ENCODE results near the gene PLAAT4.

PLAAT4 gene

GRCh38 chr11:63536669-63537292 is at the start of gene PLAAT4:
PLAAT4 (plus strand) TSS chr11:63536808; CDS start chr11:63536869, 61 bp downstream.
- DNase-seq = peak; percentile 56

DNA sequence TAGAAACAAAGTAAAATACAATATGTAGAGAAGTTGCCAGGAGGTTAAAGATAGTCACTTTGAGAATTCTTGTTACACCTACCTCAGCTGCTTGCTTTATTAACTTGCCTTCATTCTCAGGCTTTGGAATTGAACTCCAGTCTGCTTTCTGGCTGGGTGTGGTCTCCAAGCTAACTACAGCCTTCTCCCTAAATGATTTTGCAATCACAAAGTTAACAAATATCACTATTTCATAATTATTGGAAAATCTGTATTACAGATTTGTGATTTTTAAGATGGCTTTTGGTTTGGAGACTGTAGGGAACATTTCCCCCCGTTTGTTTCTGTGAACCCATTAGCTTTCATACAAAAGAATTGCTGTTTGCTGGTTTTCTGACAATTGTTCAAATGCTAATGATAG is 47.8 kb upstream of the PLAAT4 start:
- no peak for DNase-seq

- no peak for DNase-seq
Measured at GRCh38 chr11:63489879-63490278, 46.7 kb upstream of the PLAAT4 start.

- no peak for DNase-seq
Measured at GRCh38 chr11:63490551-63491239, 45.9 kb upstream of the PLAAT4 start, which contains the start of gene PLAAT5. PLAAT5 (minus strand) TSS chr11:63491167; CDS start chr11:63491034, 133 bp downstream.

GRCh38 chr11:63491240-63491587 is 45.4 kb upstream of the PLAAT4 start:
- no peak for DNase-seq

- DNase-seq = no peak
Measured at GRCh38 chr11:63491636-63492372, 44.8 kb upstream of the PLAAT4 start.

- DNase-seq = no peak
Measured at GRCh38 chr11:63492441-63492840, 44.2 kb upstream of the PLAAT4 start.

DNA sequence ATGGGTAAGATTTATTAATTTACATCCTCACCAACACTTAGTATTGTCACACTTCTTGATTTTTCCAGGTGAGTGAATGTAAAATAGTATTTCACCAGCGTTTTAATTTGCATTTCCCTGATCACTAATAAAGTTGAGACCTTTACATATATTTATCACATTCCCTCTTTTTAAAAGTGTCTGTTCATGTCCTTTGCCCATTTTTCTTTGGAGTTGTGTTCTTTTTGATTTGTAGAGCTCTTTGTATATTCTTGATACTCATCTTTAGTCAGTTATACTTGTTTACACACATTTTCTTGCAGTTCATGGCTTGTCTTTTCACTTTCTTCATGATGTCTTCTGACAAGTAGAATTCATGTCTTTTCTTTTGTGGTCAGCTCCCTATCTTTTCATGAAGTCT is 43.5 kb upstream of the PLAAT4 start:
- DNase-seq = no peak

- no peak for DNase-seq
Measured at GRCh38 chr11:63494975-63495374, 41.6 kb upstream of the PLAAT4 start.

- no peak for DNase-seq
Measured at GRCh38 chr11:63499874-63500273, 36.7 kb upstream of the PLAAT4 start.

GRCh38 chr11:63501236-63501635 is 35.4 kb upstream of the PLAAT4 start:
- no peak for DNase-seq

DNA sequence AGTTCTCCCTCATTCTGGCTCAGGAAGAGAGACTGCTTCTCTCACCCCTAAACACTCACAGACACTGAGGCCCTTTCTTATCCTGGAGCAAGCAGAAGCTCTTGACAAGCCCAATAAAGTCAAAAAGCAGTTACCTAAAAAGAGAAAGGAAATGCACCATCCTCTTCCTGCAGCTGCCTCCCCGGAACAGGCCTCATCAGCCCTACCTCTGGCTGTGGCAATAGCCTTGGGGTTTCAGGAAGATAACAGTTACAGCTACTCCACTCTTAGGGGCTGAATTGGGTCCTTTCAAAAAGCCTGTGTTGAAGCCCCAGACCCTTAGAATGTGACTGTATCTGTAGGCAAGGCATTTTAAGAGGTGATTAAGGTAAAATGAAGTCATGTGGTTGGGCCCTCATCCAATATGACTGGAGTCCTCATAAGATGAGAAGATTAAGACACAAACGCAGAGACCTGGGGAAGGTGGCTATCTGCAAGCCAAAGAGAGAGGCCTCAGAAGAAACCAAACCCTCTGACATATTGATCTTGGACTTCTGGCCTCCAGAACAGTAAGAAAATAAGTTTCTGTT is 34.3 kb upstream of the PLAAT4 start:
- no peak for DNase-seq

DNA sequence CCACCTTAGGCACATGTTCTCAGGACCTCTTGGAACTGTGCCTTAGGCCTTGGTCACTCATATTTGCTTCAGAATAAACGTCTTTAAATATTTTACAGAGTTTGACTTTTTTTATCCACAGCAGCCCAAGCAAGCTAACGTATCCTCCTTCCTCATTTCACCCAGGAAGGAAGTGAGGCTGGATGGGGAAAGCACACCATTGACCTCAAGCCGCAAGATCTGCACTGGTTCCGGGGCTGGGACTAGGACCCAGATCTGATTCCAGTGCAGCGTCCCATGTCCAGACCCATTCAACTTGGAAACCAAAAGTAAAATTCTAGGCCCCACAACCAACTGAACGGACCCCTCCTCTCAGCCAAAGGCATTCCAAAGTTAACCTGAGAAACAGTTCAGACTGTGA is 33.1 kb upstream of the PLAAT4 start:
- no peak for DNase-seq

DNA sequence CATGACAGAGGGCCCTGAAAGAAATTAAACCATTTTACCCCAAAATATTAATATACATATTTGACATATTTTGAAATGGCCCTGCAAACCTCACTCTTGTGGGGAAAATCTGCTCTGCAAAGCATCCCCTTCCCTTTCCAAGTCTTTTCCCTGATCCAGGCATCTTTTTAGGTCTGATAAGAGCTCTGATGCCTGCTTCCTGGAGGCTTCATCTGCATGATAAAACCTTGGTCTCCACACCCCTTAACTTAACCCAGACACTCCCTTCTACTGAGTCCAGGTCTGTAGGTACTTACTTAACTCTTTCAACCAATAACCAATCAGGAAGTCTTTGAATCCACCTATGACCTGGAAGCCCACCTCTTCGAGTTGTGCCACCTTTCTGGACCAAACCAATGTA is 32.6 kb upstream of the PLAAT4 start:
- no peak for DNase-seq

- no peak for DNase-seq
Measured at GRCh38 chr11:63504933-63505586, 31.5 kb upstream of the PLAAT4 start.

- DNase-seq = no peak
Measured at GRCh38 chr11:63505857-63506528, 30.6 kb upstream of the PLAAT4 start, which contains the start of gene LGALS12. LGALS12 (plus strand) TSS chr11:63506084; CDS start chr11:63506459, 375 bp downstream.

DNA sequence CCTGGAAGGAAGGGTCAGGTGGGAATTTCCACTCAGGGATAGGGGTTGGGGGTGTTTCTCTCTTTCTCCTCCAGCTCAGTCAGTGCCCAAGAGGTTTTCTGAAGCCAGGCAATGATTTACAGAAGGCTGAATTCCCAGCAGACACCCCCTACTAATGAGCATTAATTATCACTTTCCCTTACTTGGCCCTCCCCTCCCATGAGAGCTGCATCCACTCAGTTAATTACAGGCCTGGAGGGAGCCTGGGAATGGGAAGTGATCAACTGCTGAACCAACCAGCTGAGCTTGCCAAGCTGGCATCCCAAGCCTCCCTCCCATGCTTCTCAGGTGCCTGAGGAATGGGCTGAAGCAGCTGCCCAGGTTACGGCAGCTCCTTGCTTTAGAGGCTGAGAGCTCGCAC is 29.7 kb upstream of the PLAAT4 start:
- no peak for DNase-seq

- no peak for DNase-seq
Measured at GRCh38 chr11:63507511-63507910, 29.1 kb upstream of the PLAAT4 start.

GRCh38 chr11:63508009-63508408 is 28.6 kb upstream of the PLAAT4 start:
- no peak for DNase-seq

- DNase-seq = no peak
Measured at GRCh38 chr11:63508745-63509144, 27.9 kb upstream of the PLAAT4 start.

DNA sequence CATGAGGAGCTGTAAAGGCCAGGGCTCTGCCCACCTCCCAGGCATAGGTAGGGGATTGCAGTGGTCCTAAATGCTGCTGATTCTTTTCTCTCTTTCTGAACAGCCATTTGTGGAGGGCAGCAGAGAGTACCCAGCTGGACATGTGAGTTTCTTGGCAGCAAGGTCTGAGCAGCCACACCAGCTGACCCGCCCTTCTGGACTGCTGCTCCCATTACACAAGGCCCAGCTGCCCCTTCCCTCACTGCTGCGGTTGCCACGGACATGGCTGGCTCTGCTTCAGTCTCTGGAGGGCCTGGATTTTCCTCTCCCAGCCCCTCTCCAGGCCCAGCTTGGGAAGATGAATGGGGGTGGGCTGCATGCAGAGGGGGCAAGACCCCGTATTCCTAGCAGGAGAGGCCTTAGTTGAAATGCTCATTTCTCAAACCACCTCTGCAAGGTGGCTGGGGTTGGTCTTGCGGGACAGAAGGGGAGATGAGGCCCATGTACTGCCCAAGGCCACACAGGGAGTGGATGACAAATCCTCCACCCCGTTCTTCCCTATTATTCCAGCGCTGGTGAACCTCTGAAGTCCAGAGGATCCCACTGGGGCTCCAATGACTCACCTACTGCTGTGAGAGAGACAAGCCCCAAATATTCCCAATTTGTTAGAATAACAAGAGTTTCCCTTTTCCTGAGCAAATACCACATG is 26.1 kb upstream of the PLAAT4 start:
- no peak for DNase-seq
